IPS-18a (cell line): ENCODE data around the gene CDC42BPA.

Experiments
- H3K27ac ChIP-seq: one replicate; pipeline ENCODE4 v1.5.1; 2013; ENCODE audit warnings: low read length
- H3K27me3 ChIP-seq: one replicate; pipeline ENCODE4 v1.6.1; 2013; ENCODE audit warnings: mild to moderate bottlenecking, low read length; ENCODE audit not compliant: control insufficient read depth, insufficient read depth
- H3K36me3 ChIP-seq: one replicate; pipeline ENCODE4 v1.6.1; 2013; ENCODE audit warnings: low read depth, low read length; ENCODE audit not compliant: control insufficient read depth
- H3K4me1 ChIP-seq: one replicate; pipeline ENCODE4 v1.6.1; 2013; ENCODE audit warnings: low read depth, low read length; ENCODE audit not compliant: control insufficient read depth
- H3K4me3 ChIP-seq: one replicate; pipeline ENCODE4 v1.5.1; 2013; ENCODE audit warnings: low read length
- H3K9ac ChIP-seq: one replicate; pipeline ENCODE4 v1.6.1; 2013; ENCODE audit warnings: mild to moderate bottlenecking, low read length, moderate library complexity
- H3K9me3 ChIP-seq: one replicate; pipeline ENCODE4 v1.6.1; 2013; ENCODE audit warnings: low read depth, low read length; ENCODE audit not compliant: control insufficient read depth

CDC42BPA gene

GRCh38 chr1:226977643-226978431, 340.5 kb downstream of the CDC42BPA start:
- H3K4me3 ChIP-seq = no peak overlapping the region
- no peaks in the 10 kb centered on the region for H3K9me3 ChIP-seq
- no peak overlapping the region for H3K27ac ChIP-seq
- no peaks in the 10 kb centered on the region for H3K36me3 ChIP-seq
- no peak overlapping the region for H3K9ac ChIP-seq
- H3K27me3 ChIP-seq = no peaks in the 10 kb centered on the region
- peaks cover 3% of the 10 kb centered on the region for H3K4me1 ChIP-seq

DNA sequence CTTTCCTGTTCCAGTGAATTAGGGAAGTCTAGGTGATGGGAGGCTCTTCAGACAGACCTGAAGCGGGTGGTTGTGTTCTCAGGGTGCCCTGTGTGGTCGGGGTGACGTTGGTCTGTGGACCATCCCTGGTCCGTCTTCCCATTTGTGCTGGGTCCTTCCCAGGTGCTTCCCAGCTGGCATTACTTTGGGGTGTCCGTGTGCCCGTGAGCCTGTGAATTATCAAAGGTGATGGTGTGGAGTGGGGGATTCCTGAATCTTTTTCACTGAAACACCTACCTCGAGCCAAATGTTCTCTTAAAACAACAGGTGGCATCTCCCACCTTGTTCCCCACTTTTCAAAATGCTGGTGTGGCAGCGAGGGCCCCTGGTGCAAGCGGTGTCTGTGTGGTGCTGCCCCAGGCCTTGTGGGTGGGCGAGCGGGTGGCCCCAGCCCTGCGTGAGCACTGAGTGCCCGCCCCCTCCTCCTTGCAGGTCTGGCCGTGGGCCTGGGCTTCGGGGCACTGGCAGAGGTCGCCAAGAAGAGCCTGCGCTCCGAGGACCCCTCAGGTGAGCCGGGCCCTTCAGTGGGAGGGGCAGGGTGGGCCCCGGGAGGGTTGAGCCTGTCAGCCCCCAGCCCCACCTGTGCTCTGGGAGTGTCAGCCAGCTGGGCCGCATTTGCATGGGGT, 341.2 kb downstream of the CDC42BPA start:
- no peaks in the 10 kb centered on the region for H3K36me3 ChIP-seq
- H3K9me3 ChIP-seq = no peaks in the 10 kb centered on the region
- H3K9ac ChIP-seq = no peak overlapping the region
- H3K4me3 ChIP-seq = no peak overlapping the region
- no peaks in the 10 kb centered on the region for H3K27me3 ChIP-seq
- peaks cover 3% of the 10 kb centered on the region for H3K4me1 ChIP-seq
- no peak overlapping the region for H3K27ac ChIP-seq

DNA sequence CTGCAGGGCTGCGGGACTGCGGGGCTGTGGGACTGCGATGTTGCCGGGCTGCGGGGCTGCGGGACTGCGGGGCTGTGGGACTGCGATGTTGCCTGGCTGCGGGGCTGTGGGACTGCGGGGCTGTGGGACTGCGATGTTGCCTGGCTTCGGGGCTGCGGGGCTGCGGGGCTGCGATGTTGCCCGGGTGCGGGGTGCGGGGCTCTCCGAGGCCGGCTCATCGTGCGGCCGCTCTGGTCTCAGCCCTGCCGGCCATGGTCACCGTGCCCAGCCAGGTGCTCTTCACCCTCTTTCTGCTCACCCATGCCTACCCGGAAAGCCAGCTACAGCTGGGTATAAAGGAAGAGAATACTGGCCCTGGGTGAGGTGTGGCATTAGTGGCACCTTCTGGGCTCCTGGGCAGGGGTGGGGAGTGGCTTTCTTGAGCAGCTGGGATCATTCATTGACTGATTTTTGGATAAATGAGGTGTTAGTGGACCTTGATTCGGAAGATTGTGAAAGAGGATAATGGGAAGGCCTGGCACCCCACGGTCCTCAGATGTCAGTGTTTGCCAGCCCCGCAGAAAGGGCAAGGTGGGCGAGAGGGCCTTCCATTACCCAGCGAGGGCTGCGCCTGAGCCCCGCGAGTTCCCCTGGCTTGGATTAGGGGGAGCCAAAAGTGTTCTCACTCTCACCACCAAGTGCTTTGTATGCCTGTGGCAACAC, 341.9 kb downstream of the CDC42BPA start:
- H3K4me3 ChIP-seq = no peak overlapping the region
- H3K36me3 ChIP-seq = no peaks in the 10 kb centered on the region
- no peak overlapping the region for H3K9ac ChIP-seq
- H3K27ac ChIP-seq = no peak overlapping the region
- peaks cover 3% of the 10 kb centered on the region for H3K4me1 ChIP-seq
- H3K9me3 ChIP-seq = no peaks in the 10 kb centered on the region
- no peaks in the 10 kb centered on the region for H3K27me3 ChIP-seq

- no peaks in the 10 kb centered on the region for H3K27me3 ChIP-seq
- H3K4me3 ChIP-seq = no peak overlapping the region
- H3K36me3 ChIP-seq = no peaks in the 10 kb centered on the region
- peaks cover 3% of the 10 kb centered on the region for H3K4me1 ChIP-seq
- no peak overlapping the region for H3K9ac ChIP-seq
- H3K9me3 ChIP-seq = no peaks in the 10 kb centered on the region
- no peak overlapping the region for H3K27ac ChIP-seq
Measured at GRCh38 chr1:226975259-226976250, 342.7 kb downstream of the CDC42BPA start.

DNA sequence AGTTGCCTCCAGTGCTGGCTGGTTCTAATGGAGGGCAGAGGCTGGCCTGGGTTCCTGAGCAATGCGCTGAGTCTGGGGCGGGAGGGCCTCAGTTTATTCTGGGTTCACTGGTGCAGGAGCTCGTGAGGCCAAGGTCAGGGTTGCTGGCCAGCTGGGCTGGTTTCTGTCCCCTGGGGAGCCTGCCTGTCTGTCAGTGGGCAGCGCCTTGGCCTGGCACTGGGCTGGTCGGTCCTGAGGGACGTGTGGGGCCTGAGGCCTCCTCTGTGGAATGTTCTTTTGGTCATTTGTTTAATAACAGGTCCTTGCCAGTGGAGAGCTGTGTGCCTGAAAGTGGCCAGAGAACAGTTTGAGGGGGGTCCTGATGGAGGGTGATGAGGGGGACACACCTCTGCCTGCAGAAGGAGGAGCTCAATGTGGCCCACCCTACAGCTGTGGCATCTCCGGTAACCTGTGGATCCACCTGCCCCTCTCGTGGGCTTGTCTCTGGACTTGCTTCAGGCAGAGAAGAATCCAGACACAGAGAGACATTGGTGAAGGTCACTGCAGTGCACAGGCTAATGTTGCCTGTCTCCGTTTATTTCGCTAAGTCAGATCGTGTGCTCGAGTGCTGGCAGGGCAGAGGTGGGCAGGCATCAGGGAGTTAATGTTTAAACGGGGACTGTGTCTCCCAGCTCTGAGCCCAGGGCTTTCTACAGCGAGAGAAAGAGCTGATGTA, 343.6 kb downstream of the CDC42BPA start:
- no peaks in the 10 kb centered on the region for H3K9me3 ChIP-seq
- no peaks in the 10 kb centered on the region for H3K27me3 ChIP-seq
- no peaks in the 10 kb centered on the region for H3K36me3 ChIP-seq
- H3K4me3 ChIP-seq = no peak overlapping the region
- no peak overlapping the region for H3K27ac ChIP-seq
- no peak overlapping the region for H3K9ac ChIP-seq
- peaks cover 3% of the 10 kb centered on the region for H3K4me1 ChIP-seq

DNA sequence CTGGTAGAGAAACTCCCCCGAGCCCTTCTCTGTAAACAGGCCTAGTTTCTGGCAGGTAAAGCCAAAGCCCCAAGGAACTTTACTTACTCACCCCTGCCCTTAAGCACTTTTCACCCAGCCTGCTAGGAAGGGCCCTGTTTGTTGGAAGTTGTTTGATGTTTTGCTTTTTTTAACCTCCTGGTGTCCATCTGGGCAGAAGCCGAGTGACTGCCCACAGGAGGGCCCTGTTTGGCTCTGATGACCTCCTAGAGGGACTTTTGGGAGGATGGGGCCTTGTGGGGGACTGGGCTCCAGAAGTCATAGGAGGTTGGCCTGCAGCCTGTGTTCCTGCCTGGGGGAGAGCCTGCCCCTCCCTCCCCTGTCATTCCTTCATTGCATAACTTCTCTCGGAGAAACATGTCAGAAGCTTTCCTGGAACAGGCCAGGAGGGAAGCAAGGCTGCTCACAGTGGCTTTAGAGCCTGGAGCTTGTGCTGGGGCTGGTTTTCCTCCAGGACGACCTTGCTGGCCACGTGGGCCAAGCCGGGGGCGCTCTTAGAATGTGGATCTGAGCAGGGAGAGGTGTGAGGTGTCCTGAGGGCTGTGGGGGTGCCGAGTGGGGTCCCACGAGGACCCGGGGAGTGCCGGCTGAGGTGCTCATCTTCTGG, 344.3 kb downstream of the CDC42BPA start:
- Histone ChIP-seq H3K9ac (no peak overlapping the region), H3K9me3 (no peaks in the 10 kb centered on the region), H3K27me3 (no peaks in the 10 kb centered on the region), H3K4me1 (peaks cover 3% of the 10 kb centered on the region), H3K27ac (no peak overlapping the region), H3K36me3 (no peaks in the 10 kb centered on the region), H3K4me3 (no peak overlapping the region)

GRCh38 chr1:226973371-226973897, 344.9 kb downstream of the CDC42BPA start:
- Histone ChIP-seq H3K36me3 (no peaks in the 10 kb centered on the region), H3K27ac (no peak overlapping the region), H3K9me3 (no peaks in the 10 kb centered on the region), H3K27me3 (no peaks in the 10 kb centered on the region), H3K4me3 (no peak overlapping the region), H3K4me1 (peaks cover 3% of the 10 kb centered on the region), H3K9ac (no peak overlapping the region)

GRCh38 chr1:226972931-226973330, 345.4 kb downstream of the CDC42BPA start:
- Histone ChIP-seq H3K9me3 (no peaks in the 10 kb centered on the region), H3K27me3 (no peaks in the 10 kb centered on the region), H3K9ac (no peak overlapping the region), H3K27ac (no peak overlapping the region), H3K4me3 (no peak overlapping the region), H3K4me1 (peaks cover 3% of the 10 kb centered on the region), H3K36me3 (no peaks in the 10 kb centered on the region)

- Histone ChIP-seq H3K27ac (no peak overlapping the region), H3K27me3 (no peaks in the 10 kb centered on the region), H3K4me3 (no peak overlapping the region), H3K9me3 (no peaks in the 10 kb centered on the region), H3K9ac (no peak overlapping the region), H3K36me3 (no peaks in the 10 kb centered on the region), H3K4me1 (peaks cover 3% of the 10 kb centered on the region)
Measured at GRCh38 chr1:226971765-226972164, 346.5 kb downstream of the CDC42BPA start.

- H3K4me1 ChIP-seq = no peaks in the 10 kb centered on the region
- no peaks in the 10 kb centered on the region for H3K9me3 ChIP-seq
- no peak overlapping the region for H3K9ac ChIP-seq
- H3K4me3 ChIP-seq = no peak overlapping the region
- no peaks in the 10 kb centered on the region for H3K27me3 ChIP-seq
- H3K27ac ChIP-seq = no peak overlapping the region
- no peaks in the 10 kb centered on the region for H3K36me3 ChIP-seq
Measured at GRCh38 chr1:226967665-226968064, 350.6 kb downstream of the CDC42BPA start.
